ENCODE measurements around the gene CLGN.

CLGN gene

DNA sequence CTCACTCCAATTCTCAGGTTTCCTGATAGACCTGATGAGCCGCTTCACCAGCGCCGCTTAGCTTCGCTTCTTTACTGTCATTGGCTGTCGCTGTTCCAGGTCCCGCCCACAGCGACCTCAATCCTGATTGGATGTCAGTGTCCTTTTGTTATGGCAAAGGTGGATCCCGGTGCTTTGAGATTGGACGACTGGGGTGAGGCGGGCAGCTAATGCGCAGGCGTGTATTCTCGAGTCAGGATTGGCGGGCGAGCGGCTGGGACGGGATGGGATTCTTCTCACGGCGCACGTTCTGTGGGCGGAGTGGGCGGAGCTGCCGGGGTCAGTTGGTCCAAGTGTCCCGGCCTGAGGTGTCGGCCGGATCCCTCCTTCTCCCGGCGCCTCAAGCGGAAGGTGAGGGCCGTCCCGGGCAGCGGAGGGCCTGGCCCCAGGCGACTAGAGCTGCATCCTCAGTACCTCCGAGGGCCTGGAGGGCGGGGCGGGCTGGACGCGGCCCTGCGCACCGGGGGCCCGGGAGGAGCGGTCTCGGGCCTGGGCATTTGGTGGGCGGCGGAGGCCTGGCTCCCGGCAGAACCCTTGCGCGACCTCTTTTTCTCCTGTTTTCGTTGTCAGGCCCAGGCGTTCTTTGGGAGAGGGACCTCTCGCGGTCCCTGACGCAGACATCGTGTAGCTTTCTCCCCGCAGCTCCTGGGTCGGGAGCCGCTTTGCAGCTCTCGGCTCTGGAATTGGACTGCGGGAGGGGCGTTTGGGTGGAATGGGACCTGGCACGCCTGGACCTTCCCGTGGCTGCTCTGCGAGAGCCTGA lies 53.9 kb downstream of the CLGN start, which contains the start of gene SCOC:
Gene SCOC (plus strand): TSS at position 319 of the 802 bp plus-strand sequence. CDS start 5,525 bp downstream, outside the sequence.
- peak; percentile 98 to 99 (median 99) for DNase-seq

GRCh38 chr4:140372751-140373327 lies 54.6 kb downstream of the CLGN start:
- peak; percentile 38 to 47 (median 41) for DNase-seq

DNA sequence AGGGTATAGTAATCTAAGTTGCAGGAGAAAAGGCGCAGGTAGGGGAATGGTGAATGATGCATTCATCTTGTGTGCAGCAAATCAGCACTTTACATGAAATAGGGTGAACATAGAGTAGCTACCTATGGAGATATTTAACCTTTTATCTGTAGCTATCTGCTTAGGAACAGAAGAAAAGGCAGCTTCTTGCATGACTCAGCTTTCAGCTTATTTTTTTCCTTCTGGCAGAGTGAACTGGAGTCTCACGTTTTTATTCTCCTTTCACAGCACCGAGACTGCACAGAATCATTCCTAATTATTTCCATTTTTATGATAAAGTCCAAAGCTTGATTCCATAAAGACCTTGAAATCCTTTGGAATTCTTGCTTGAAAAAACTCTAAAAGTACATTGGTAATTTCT lies 58.8 kb downstream of the CLGN start:
- DNase-seq: no peak

DNA sequence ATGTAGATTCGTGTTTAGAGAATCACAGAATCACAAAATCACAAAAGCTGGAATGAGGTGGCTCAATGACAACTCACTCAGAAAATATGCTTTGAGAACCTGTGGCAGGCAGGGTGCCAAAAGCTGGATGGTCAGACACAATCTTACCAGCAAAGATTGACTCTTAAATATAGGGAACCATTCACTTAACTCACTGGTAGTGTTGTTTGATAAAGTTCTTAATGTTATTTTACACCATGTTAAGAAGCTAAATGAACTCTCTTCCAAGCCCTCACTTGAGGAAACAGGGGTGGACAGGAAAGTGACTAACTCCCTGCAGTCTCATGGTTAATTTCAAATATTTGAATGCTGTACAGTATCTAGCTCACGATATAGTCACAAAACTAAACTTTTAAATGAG lies 59.7 kb downstream of the CLGN start:
- DNase-seq: no peak

DNA sequence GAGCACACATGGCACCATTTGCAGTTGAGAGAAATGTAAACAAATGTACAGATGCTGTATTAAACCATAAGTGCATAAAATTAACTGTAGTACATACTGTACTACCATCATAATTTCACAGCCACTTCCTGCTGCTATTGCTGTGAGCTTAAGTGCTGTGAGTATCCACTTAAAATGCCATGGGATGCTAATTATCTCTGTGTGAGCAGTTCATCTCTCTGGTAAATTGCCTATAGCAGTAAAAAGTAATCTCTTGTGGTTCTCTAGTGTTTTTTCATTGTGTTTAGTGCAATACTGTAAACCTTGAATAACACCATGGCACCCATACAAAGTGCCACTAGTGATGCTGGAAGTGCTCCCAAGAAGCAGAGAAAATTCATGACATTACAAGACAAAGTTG lies 63.9 kb downstream of the CLGN start:
- DNase-seq: no peak

- DNase-seq: no peak
Observed at GRCh38 chr4:140363051-140363450, 64.4 kb downstream of the CLGN start.

DNA sequence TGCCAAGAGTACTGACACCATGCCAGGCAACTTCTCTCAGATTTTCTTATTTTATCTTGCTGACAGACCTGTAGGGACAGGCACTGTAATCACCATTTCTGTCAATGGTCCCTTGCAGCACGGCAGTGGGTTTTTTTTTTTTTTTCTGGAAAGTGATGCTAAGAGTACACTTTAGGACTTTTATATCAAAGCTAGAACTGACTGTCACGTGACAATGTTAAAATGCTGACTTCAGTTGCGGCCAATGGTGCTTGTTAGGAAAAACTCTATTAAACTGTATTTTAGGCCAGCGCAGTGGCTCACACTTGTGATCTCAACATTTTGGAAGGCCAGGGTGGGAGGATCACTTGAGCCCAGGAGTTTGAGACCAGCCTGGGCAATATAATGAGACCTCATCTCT lies 66.3 kb downstream of the CLGN start:
- no peak for DNase-seq

DNA sequence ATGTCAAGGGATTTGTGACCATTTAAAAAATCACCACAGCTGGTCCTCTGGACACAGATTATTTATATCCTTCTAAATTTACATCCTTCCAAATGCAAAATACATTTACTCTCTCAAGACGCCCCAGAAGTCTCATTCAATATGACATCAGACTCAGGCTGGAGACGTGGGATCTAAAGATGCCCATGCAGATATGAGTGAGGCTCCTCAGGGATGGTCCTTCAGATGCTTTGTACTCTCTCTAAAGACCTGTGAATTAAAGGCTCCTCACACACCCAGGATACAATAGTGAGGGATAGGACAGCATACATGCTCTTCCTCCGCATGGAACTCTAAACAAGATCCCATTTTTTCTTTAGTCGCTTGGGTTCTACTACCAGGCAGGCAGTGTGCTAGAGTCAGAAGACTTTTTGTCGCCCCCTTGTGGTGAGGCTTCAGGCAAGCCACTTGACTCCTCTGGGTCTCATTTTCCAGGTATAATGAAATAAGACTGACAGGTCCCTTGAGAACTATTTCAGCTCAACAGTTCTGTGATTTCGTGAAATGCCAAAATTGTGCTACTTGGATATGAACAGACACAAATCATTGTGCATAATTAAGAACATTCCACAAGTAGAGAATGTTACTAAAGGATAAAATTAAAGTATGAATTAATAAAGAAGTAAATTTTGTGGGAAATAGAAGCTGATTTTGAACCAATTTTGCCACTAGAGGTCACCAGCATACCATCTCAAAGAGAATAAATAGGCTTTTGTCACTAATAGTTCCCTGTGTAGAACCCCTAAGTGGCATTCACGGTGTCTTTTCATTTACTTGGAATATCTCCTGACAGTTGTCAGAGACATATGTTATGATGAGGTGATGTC lies 67.7 kb downstream of the CLGN start:
- DNase-seq: peak; percentile 85 to 94 (median 90)

DNA sequence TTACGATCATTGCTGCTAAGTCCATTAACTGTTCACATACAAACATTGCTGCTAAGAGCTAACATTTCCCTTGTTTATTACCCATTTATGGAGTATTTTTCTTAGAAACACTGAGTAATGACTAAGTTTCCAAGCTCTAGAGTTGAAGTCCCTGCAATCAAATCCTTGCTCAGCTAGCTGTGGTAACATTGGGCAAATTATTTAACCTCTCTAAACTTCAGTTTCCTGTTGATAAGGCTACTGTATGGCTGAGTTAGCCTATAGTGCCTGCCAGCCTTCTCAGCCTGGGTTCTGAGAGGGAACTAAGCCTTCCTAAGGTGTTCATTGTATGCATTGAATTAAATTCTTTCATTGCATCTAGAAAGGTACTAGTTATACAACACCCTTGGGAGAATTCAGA lies 69.2 kb downstream of the CLGN start:
- no peak for DNase-seq

GRCh38 chr4:140357868-140358267 lies 69.6 kb downstream of the CLGN start:
- DNase-seq: no peak

- no peak for DNase-seq
Observed at GRCh38 chr4:140355288-140355687, 72.2 kb downstream of the CLGN start.

DNA sequence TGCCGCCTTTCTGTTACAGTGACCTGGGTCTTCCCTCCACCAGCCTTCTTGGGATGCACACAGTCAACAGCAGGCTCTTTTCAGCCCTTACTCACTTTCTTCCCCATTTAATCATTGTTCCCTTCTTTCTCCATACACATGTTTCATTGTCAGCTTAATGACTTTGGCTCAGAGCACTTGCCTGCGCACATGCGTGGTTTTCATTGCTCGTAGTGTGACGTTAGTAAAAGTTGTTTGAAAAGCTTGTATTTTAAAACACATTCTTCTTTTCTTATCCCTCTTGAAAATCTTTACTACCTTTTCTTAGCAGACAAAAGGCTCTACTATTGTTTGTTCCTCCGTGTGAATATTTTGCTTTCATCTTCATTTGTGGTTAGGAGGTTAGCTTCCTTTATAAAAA lies 73.7 kb downstream of the CLGN start:
- DNase-seq: no peak

GRCh38 chr4:140351093-140352075 lies 76.1 kb downstream of the CLGN start:
- no peak for DNase-seq

DNA sequence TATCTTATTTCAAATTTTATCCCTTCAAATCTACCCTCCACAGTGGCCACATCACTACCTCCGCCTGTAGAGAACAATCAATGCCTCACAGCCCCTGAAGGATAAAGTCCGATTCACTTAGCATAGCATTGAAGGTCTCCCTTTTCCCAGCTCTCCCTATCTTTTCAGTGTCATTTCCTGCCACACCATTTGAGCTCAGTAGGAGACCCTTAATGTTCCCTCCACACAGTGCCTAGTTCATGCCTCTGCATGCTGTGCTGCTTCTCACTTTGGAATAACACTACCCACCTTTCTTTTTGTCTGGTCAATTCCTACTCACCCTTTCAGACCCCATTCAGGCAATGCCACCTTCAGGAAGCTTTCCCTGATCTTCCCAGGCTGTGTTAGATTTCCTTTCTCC lies 77.6 kb downstream of the CLGN start:
- no peak for DNase-seq

DNA sequence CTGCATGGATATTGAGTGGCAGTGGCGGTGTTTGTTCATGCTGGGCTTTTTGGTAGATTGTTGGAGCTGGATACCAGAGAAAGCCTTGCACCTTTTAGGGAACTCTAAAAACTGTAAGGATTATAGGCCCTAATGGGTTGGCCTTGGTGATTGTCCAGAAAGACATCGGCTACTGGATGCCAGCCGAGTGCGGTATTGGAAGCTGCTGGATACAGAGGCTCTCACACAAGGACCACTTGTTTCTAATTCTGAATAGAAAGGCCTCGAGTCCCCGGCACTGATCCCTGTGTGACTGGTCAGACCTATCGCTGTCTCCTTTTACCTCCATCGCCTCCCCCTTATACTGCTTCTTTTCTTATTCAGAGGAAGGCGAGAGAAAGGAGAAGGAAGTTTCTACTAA lies 81.3 kb downstream of the CLGN start:
- no peak for DNase-seq

DNA sequence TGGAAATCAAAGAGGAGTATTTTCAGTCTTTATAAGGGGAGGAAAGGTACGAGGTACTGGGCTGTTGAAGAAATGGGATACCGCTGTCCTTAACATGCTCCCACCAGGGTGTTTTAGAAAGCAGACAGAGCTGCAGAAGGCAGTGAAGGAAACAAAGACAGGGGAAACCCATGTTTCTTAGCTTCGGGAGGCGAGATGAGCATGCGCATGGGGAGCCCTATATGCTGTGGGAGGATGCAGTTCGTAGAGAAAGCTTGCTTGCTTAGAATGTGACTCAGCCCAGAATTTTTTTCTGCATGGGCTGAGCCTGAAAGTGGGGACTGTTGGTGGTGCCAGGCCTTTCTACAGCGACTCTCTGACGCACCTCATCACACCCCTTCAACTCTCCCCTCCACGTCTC lies 82.8 kb downstream of the CLGN start:
- DNase-seq: no peak

- DNase-seq: no peak
Observed at GRCh38 chr4:140344101-140344500, 83.3 kb downstream of the CLGN start.

- DNase-seq: peak in 1 of 3 donors; percentile 20
Observed at GRCh38 chr4:140343303-140343702, 84.1 kb downstream of the CLGN start.

DNA sequence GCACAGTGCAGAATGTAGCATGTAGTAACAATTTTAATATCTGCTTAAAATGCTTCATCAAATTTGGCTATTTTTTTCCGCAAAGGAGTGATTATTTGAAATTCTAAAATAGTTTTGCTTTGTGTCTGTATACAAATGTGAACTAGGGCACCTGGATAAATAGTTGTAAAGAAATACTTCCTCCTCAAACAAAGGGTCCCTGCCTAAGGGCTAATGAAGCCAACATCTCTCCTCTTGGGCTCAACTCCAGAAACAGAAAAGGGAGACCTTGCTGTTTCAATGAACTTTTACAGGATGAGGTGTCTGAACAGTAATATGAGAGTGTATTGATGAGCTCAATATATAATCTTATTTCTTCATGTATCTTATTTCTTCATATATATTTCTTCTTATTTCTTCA lies 84.8 kb downstream of the CLGN start:
- no peak for DNase-seq

Data from suppressor macrophage treated with lipopolysaccharide for 1 hour (primary cell).